ENCODE data around the gene FAM135A. TPM values are rescaled to one million over a fixed set of nuclear protein-coding genes. Genes with fewer than 3 reads are reported as not detected.

FAM135A gene
- total and polyA plus RNA-seq, 8 donors, result 7.5 to 14.4 (median 8.4) TPM

DNA sequence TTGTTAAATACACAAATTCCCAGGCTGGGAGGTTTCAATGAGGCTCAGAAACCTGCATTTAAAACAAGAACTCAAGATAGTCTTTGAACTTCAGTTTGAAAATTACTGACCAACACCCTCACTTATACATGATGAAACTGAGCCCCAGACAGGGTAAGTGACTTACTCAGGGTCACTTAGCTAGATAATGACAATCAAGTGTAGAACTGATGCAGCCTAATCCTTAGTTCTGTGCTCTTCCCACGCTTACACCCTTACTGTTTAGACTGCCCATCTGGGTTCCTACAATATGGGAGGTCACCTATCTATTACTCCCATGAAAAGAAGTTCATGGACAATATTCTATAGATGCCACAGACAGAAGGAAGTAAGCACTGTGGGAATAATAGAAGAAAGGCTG, 24.5 kb upstream of the FAM135A start:
- TF ChIP-seq, protein P1, sequence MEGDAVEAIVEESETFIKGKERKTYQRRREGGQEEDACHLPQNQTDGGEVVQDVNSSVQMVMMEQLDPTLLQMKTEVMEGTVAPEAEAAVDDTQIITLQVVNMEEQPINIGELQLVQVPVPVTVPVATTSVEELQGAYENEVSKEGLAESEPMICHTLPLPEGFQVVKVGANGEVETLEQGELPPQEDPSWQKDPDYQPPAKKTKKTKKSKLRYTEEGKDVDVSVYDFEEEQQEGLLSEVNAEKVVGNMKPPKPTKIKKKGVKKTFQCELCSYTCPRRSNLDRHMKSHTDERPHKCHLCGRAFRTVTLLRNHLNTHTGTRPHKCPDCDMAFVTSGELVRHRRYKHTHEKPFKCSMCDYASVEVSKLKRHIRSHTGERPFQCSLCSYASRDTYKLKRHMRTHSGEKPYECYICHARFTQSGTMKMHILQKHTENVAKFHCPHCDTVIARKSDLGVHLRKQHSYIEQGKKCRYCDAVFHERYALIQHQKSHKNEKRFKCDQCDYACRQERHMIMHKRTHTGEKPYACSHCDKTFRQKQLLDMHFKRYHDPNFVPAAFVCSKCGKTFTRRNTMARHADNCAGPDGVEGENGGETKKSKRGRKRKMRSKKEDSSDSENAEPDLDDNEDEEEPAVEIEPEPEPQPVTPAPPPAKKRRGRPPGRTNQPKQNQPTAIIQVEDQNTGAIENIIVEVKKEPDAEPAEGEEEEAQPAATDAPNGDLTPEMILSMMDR (IDR thresholded peaks at IDR 0.05), result no peak
- intact Hi-C loops (cut with DNase I), result no loop called here
- no peak for FAIRE-seq

GRCh38 chr6:70389261-70389660, 24.0 kb upstream of the FAM135A start:
- intact Hi-C loops (cut with DNase I), result no loop called here
- Histone ChIP-seq H3K4me1 (no peaks in the 10 kb centered on the region), H3K4me3 (no peak overlapping the region), H3K27me3 (no peaks in the 10 kb centered on the region), H3K9me3 (no peaks in the 10 kb centered on the region), H3K36me3 (no peaks in the 10 kb centered on the region), H3K27ac (no peak overlapping the region)
- TF ChIP-seq, protein P1 (IDR thresholded peaks at IDR 0.05), result no peak
- DNase-seq, result no peak
- no peak for FAIRE-seq
- ATAC-seq, result no peak

More for the DNA sequence above, 24.5 kb upstream of the FAM135A start:
- H3K4me1 ChIP-seq, result no peaks in the 10 kb centered on the region
- no peak for DNase-seq
- no peaks in the 10 kb centered on the region for H3K27me3 ChIP-seq
- no peak overlapping the region for H3K27ac ChIP-seq
- no peak overlapping the region for H3K4me3 ChIP-seq
- H3K9me3 ChIP-seq, result no peaks in the 10 kb centered on the region
- 36 to 59% methylated on average over 1 of the region's 1 CpG for WGBS, 2 donors
- no peak for ATAC-seq
- no peaks in the 10 kb centered on the region for H3K36me3 ChIP-seq

GRCh38 chr6:70390067-70390466, 23.2 kb upstream of the FAM135A start:
- no peak for ATAC-seq
- intact Hi-C loops (cut with DNase I), result no loop called here
- FAIRE-seq, result no peak
- Histone ChIP-seq H3K36me3 (no peaks in the 10 kb centered on the region), H3K4me3 (no peak overlapping the region), H3K9me3 (no peaks in the 10 kb centered on the region), H3K4me1 (no peaks in the 10 kb centered on the region), H3K27me3 (no peaks in the 10 kb centered on the region), H3K27ac (no peak overlapping the region)
- TF ChIP-seq, protein P1 (IDR thresholded peaks at IDR 0.05), result no peak
- no peak for DNase-seq
- WGBS, 2 donors, result 18 to 25% methylated on average over 1 of the region's 1 CpG

GRCh38 chr6:70391492-70391891, 21.8 kb upstream of the FAM135A start:
- intact Hi-C loops (cut with DNase I), result no loop called here
- TF ChIP-seq, protein P1 (IDR thresholded peaks at IDR 0.05), result no peak
- no peak for FAIRE-seq
- 81 to 83% methylated on average over 3 of the region's 3 CpGs for WGBS, 2 donors
- no peak for DNase-seq
- peaks cover 0 to 9% (median under 1%) of the 10 kb centered on the region in 3 donors for H3K4me1 ChIP-seq
- no peaks in the 10 kb centered on the region for H3K36me3 ChIP-seq
- no peaks in the 10 kb centered on the region for H3K9me3 ChIP-seq
- no peak for ATAC-seq
- no peaks in the 10 kb centered on the region for H3K27me3 ChIP-seq
- no peak overlapping the region for H3K27ac ChIP-seq
- H3K4me3 ChIP-seq, result no peak overlapping the region

- no peak for FAIRE-seq
- H3K27me3 ChIP-seq, result no peaks in the 10 kb centered on the region
- peak; percentile 53 to 83 (median 76) for DNase-seq
- TF ChIP-seq, protein P1 (IDR thresholded peaks at IDR 0.05), result no peak
- H3K36me3 ChIP-seq, result no peaks in the 10 kb centered on the region
- H3K4me1 ChIP-seq, result peaks cover 3 to 30% (median 16%) of the 10 kb centered on the region in 3 donors
- H3K27ac ChIP-seq, result peak overlapping the region in 3 of 4 donors; percentile 19 to 91 (median 63)
- no peaks in the 10 kb centered on the region for H3K9me3 ChIP-seq
- intact Hi-C loops (cut with DNase I), result no loop called here
- WGBS, 2 donors, result 69 to 79% methylated on average over 20 of the region's 20 CpGs
- H3K4me3 ChIP-seq, result peak overlapping the region in 3 of 4 donors; percentile 4 to 30 (median 15)
- peak in 3 of 4 donors; percentile 2 to 70 (median 54) for ATAC-seq
Observed at GRCh38 chr6:70394518-70395300, 18.6 kb upstream of the FAM135A start.
